ENCODE data around the gene VN1R4. TPM values are rescaled to one million over a fixed set of nuclear protein-coding genes. Genes with fewer than 3 reads are reported as not detected.

The VN1R4 gene
- total and polyA plus RNA-seq, 2 of the 13 experiments (the other 11 are each of a cell fraction or from before 2014, with no cell fraction given): not detected

DNA sequence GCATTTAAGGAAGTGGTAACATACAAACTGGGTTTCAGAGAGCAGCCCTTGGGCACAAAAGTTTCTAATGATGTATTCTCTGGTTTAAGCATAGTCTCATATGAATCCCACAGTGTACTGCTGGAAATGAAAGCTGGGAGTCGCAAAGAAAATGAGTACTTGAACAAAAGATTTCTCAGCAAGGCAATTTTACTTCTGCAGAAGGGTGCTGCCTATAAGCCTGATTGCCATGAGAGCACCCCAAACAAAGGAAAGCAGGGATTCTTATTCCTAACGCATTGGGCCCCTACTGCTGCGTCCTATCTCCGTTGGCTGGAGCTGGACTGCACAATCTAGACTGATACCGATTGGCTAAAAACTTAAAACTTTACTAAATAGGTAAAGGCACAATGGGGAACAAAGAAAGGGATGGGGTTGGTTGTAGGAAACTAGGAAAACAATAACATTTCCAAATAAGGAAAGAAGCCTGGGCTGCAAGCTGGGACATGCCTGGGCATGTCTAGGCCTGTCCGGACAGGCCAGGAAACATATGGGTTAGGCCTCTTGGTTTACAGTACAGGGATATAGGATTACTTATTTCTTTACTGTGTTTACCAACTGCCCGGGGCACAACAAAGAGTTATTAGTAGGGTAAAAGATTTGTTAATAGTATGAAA lies 27.4 kb upstream of the VN1R4 start:
- Histone ChIP-seq H2AFZ (ENCODE audit: low read length) (no peak overlapping the region), H3K4me3 (replicated peaks in 1 of 3; ENCODE audit: insufficient read depth in 1 of 3, low read depth in 2 of 3, low read length in 3 of 3) (no peak overlapping the region), H3K79me2 (ENCODE audit: insufficient read depth, low read length) (no peaks in the 10 kb centered on the region), H3K27me3 (ENCODE audit: control insufficient read depth in 1 of 2, insufficient read depth in 2 of 2, low read length in 2 of 2) (no peaks in the 10 kb centered on the region), H3K27ac (ENCODE audit: extremely low read length, insufficient read depth, low read length) (no peak overlapping the region), H3K4me2 (ENCODE audit: low read depth, low read length) (no peak overlapping the region), H4K20me1 (ENCODE audit: insufficient read depth, low read length) (no peaks in the 10 kb centered on the region), H3K4me1 (ENCODE audit: insufficient read depth, low read length) (no peaks in the 10 kb centered on the region), H3K36me3 (replicated peaks in 1 of 2; ENCODE audit: control insufficient read depth in 1 of 2, insufficient read depth in 2 of 2, low read length in 2 of 2) (no peaks in the 10 kb centered on the region), H3K9me3 (ENCODE audit: low read length) (peaks cover 55% of the 10 kb centered on the region), H3K9ac (ENCODE audit: insufficient read depth, low read depth, low read length) (no peak overlapping the region)
- ATAC-seq: no peak
- WGBS (ENCODE audit: low lambda C conversion rate): 33% methylated on average over 7 of the region's 7 CpGs
- FAIRE-seq: no peak
- BruUV-seq (replicated peaks): no TSS peak
- TF ChIP-seq ZNF562 (CRISPR knock-in tag; IDR thresholded peaks at IDR 0.05; ENCODE audit: borderline replicate concordance): peak; percentile 87; the same call in 1 of the 2 replicates
- TF ChIP-seq RFXANK (CRISPR knock-in tag; IDR thresholded peaks at IDR 0.05): no peak
- peak; percentile 97 for TF ChIP-seq TP53 (CRISPR knock-in tag; conservative IDR thresholded peaks at IDR 0.05)
- no peak for TF ChIP-seq ZNF296 (CRISPR knock-in tag; conservative IDR thresholded peaks at IDR 0.05)
- in situ Hi-C loops (cut with HindIII; ENCODE audit: extremely low pct_ligation_motif_present, low pct_unique_long_range_greater_than_20kb) (no loop called here), intact Hi-C loops (cut with micrococcal nuclease; ENCODE audit: unreplicated experiment) (no loop called here)
- POLR2A ChIA-PET: no interaction called here
- CTCF ChIA-PET (ENCODE audit: low intra/inter-chr PET ratio, low total read pairs): no interaction called here
- no peak for DNase-seq (ENCODE audit: low spot score)

DNA sequence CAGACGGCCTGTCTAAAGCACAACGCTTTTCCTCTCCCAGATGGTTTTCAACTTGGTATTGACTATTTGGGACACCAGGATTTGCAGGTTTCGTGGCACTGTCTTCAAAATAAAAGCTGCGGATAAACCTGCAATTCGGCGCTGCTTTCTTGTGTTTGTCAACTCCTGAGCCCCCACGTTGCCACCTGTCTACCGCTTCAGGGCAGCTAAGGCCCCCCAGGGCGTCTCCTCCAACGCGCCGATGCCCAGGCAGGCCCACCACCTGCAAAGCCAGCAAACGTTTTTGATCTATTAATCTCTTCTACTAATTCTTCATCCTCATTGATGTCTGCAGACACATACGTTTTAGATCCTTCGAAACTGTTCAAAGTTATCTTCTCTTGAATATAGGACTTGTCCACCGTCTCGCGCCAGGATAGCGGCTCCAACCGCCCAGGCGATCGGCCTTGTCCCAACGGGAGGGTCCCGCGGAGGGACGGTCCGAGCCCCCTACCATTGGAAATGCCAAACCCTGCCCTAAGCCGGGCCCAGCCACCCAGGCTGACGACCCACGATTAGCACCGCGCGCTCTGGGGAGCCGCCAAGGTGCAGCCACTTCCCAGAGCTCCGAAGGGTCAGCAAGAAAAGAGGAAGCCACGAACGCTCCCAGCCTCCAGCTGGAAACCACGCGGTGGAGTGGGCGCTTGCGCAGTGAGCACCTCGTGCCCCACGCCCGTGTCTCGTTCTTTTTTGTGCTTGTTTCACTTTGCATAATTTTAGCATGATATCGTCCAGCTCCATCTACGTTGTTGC lies 23.4 kb upstream of the VN1R4 start:
- POLR2A ChIA-PET: no interaction called here
- Histone ChIP-seq H3K4me2 (ENCODE audit: low read depth, low read length) (no peak overlapping the region), H4K20me1 (ENCODE audit: insufficient read depth, low read length) (no peaks in the 10 kb centered on the region), H3K9me3 (ENCODE audit: low read length) (peaks cover 46% of the 10 kb centered on the region), H3K4me3 (replicated peaks in 1 of 3; ENCODE audit: insufficient read depth in 1 of 3, low read depth in 2 of 3, low read length in 3 of 3) (no peak overlapping the region), H3K27me3 (ENCODE audit: control insufficient read depth in 1 of 2, insufficient read depth in 2 of 2, low read length in 2 of 2) (no peaks in the 10 kb centered on the region; a peak in 1 of 5 replicates), H2AFZ (ENCODE audit: low read length) (no peak overlapping the region), H3K36me3 (replicated peaks in 1 of 2; ENCODE audit: control insufficient read depth in 1 of 2, insufficient read depth in 2 of 2, low read length in 2 of 2) (no peaks in the 10 kb centered on the region), H3K4me1 (ENCODE audit: insufficient read depth, low read length) (no peaks in the 10 kb centered on the region), H3K9ac (ENCODE audit: insufficient read depth, low read depth, low read length) (no peak overlapping the region), H3K79me2 (ENCODE audit: insufficient read depth, low read length) (no peaks in the 10 kb centered on the region), H3K27ac (ENCODE audit: extremely low read length, insufficient read depth, low read length) (no peak overlapping the region)
- TF ChIP-seq ZNF33B (CRISPR knock-in tag; IDR thresholded peaks at IDR 0.05) (no peak), GATA4 (IDR thresholded peaks at IDR 0.05; ENCODE audit: borderline replicate concordance, low read depth) (no peak), ARNT2 (CRISPR knock-in tag; IDR thresholded peaks at IDR 0.05; ENCODE audit: low read depth) (no peak)
- no TSS peak for BruUV-seq (replicated peaks)
- in situ Hi-C loops (cut with HindIII; ENCODE audit: extremely low pct_ligation_motif_present, low pct_unique_long_range_greater_than_20kb) (no loop called here), intact Hi-C loops (cut with micrococcal nuclease; ENCODE audit: unreplicated experiment) (no loop called here)
- ATAC-seq (no peak), FAIRE-seq (no peak), DNase-seq (ENCODE audit: low spot score) (no peak)
- CTCF ChIA-PET (ENCODE audit: low intra/inter-chr PET ratio, low total read pairs): no interaction called here
- WGBS (ENCODE audit: low lambda C conversion rate): 64% methylated on average over 46 of the region's 47 CpGs

All from HepG2 (cell line).